Thymus (tissue), 11 donors: ENCODE measurements around the gene GNGT2. TPM values are rescaled to one million over a fixed set of nuclear protein-coding genes. Genes with fewer than 3 reads are reported as not detected.
"Not testable (repeated sequence)": the region's sequence is repeated elsewhere in the genome, so short reads cannot be mapped to it uniquely, and the experiment has no call there.

Experiments used
- DNase-seq, 9 donors: peaks; one replicate each; pipeline ENCODE4 v3.0.0-alpha.2; 2013; ENCODE audit warnings: low spot score in 9 of 9, low read depth in 6 of 9, missing footprints in 1 of 9
- H3K27ac ChIP-seq, 2 donors: one replicate each; pipeline ENCODE4 v1.5.1; 2013; ENCODE audit warnings: control low read depth in 1 of 2, low read depth in 1 of 2, low read length in 1 of 2, mild to moderate bottlenecking in 1 of 2, moderate library complexity in 1 of 2
- H3K27me3 ChIP-seq, 2 donors: one replicate each; pipeline ENCODE4 v1.5.1; 2013; ENCODE audit warnings: low read length in 1 of 2; ENCODE audit not compliant: control insufficient read depth in 2 of 2, insufficient read depth in 1 of 2
- H3K36me3 ChIP-seq, 2 donors: one replicate each; pipeline ENCODE4 v1.5.1; 2013; ENCODE audit warnings: low read length in 1 of 2, mild to moderate bottlenecking in 1 of 2, moderate library complexity in 1 of 2; ENCODE audit not compliant: control insufficient read depth in 2 of 2, insufficient read depth in 2 of 2
- H3K4me1 ChIP-seq, 2 donors: one replicate each; pipeline ENCODE4 v1.5.1; 2013; ENCODE audit warnings: low read length in 2 of 2; ENCODE audit not compliant: control insufficient read depth in 2 of 2, insufficient read depth in 2 of 2
- H3K4me3 ChIP-seq, 2 donors: one replicate each; pipeline ENCODE4 v1.5.1; 2013; ENCODE audit warnings: low read length in 2 of 2, control low read depth in 1 of 2, mild to moderate bottlenecking in 1 of 2
- H3K9me3 ChIP-seq, 2 donors: one replicate each; pipeline ENCODE4 v1.5.1; 2013; ENCODE audit warnings: low read length in 1 of 2, mild to moderate bottlenecking in 1 of 2; ENCODE audit not compliant: control insufficient read depth in 2 of 2, insufficient read depth in 1 of 2
- WGBS: extraction: QIAGEN DNeasy Blood & Tissue Kit; methylation state at CpG from one replicate; pipeline ENCODE4 v1.1.7; 2013; 5-methylcytosine and 5-hydroxymethylcytosine counted together
- polyA plus RNA-seq: library from polyadenylated mRNA; stranded (reverse); fragments of 200-250 nt; gene quantifications from one replicate; pipeline ENCODE4 v1.2.3, GENCODE V29; 2013
- total RNA-seq: library from RNA; stranded (reverse); fragments of 120-200 nt; gene quantifications from one replicate; pipeline ENCODE4 v1.2.4, GENCODE V29; 2013
- donor health status: healthy.

Gene GNGT2
- total and polyA plus RNA-seq, 2 donors, result 6.9 to 10.8 TPM

GRCh38 chr17:49175978-49176377 lies 34.4 kb downstream of the GNGT2 start:
- H3K4me3 ChIP-seq, H3K36me3 ChIP-seq, H3K4me1 ChIP-seq, H3K27ac ChIP-seq, H3K27me3 ChIP-seq, DNase-seq: not testable (repeated sequence)
- 91% methylated on average over 11 of the region's 11 CpGs for WGBS
- peaks cover 5 to 20% of the 10 kb centered on the region in 2 donors for H3K9me3 ChIP-seq

GRCh38 chr17:49170711-49171110 lies 39.7 kb downstream of the GNGT2 start:
- 90% methylated on average over 3 of the region's 3 CpGs for WGBS
- not testable (repeated sequence) for H3K36me3 ChIP-seq
- peaks cover 0 to 20% of the 10 kb centered on the region in 2 donors for H3K27me3 ChIP-seq

GRCh38 chr17:49170216-49170615 lies 40.2 kb downstream of the GNGT2 start:
- H3K27me3 ChIP-seq, result peaks cover 0 to 21% of the 10 kb centered on the region in 2 donors
- H3K36me3 ChIP-seq, result no peaks in the 10 kb centered on the region
- no peak for DNase-seq
- no peaks in the 10 kb centered on the region for H3K4me1 ChIP-seq
- H3K27ac ChIP-seq, result no peak overlapping the region
- peaks cover 0 to 5% of the 10 kb centered on the region in 2 donors for H3K9me3 ChIP-seq
- 70% methylated on average over 2 of the region's 2 CpGs for WGBS
- H3K4me3 ChIP-seq, result no peak overlapping the region

More at GRCh38 chr17:49170711-49171110, 39.7 kb downstream of the GNGT2 start:
- not testable (repeated sequence) for H3K27ac ChIP-seq, DNase-seq, H3K4me3 ChIP-seq, H3K4me1 ChIP-seq
- H3K9me3 ChIP-seq, result peaks cover under 1 to 10% of the 10 kb centered on the region in 2 donors

GRCh38 chr17:49168706-49169105 lies 41.7 kb downstream of the GNGT2 start:
- Histone ChIP-seq H3K27ac (no peak overlapping the region), H3K9me3 (peaks cover 0 to 5% of the 10 kb centered on the region in 2 donors), H3K27me3 (peaks cover 0 to 28% of the 10 kb centered on the region in 2 donors), H3K4me3 (no peak overlapping the region), H3K36me3 (no peaks in the 10 kb centered on the region), H3K4me1 (no peaks in the 10 kb centered on the region)
- WGBS, result 75% methylated on average over 9 of the region's 9 CpGs
- DNase-seq, result no peak

- Histone ChIP-seq H3K27ac (no peak overlapping the region), H3K4me3 (no peak overlapping the region), H3K27me3 (peaks cover 0 to 32% of the 10 kb centered on the region in 2 donors), H3K36me3 (no peaks in the 10 kb centered on the region), H3K4me1 (no peaks in the 10 kb centered on the region), H3K9me3 (peaks cover 0 to 5% of the 10 kb centered on the region in 2 donors)
- 94% methylated on average over 2 of the region's 2 CpGs for WGBS
- DNase-seq, result no peak
These were observed 45.2 kb downstream of the GNGT2 start for GRCh38 chr17:49165143-49165542.

- H3K27ac ChIP-seq, result no peak overlapping the region
- no peak overlapping the region for H3K4me3 ChIP-seq
- 64% methylated on average over 4 of the region's 4 CpGs for whole genome bisulfite sequencing
- no peak for DNase-seq
- no peaks in the 10 kb centered on the region for H3K4me1 ChIP-seq
- no peaks in the 10 kb centered on the region for H3K9me3 ChIP-seq
- no peaks in the 10 kb centered on the region for H3K36me3 ChIP-seq
- peaks cover 2 to 38% of the 10 kb centered on the region in 2 donors for H3K27me3 ChIP-seq
These were observed 47.5 kb downstream of the GNGT2 start for GRCh38 chr17:49162866-49163265.

GRCh38 chr17:49157784-49158183 lies 52.6 kb downstream of the GNGT2 start:
- H3K27ac ChIP-seq, result no peak overlapping the region
- H3K27me3 ChIP-seq, result peaks cover 2 to 23% of the 10 kb centered on the region in 2 donors
- DNase-seq, result no peak
- H3K9me3 ChIP-seq, result no peaks in the 10 kb centered on the region
- no peak overlapping the region for H3K4me3 ChIP-seq
- H3K4me1 ChIP-seq, result no peaks in the 10 kb centered on the region
- H3K36me3 ChIP-seq, result no peaks in the 10 kb centered on the region
- WGBS, result 90% methylated on average over 8 of the region's 8 CpGs

- H3K9me3 ChIP-seq, result no peaks in the 10 kb centered on the region
- H3K36me3 ChIP-seq, result no peaks in the 10 kb centered on the region
- 88% methylated on average over 11 of the region's 11 CpGs for WGBS
- no peak for DNase-seq
- H3K27me3 ChIP-seq, result peaks cover 2 to 26% of the 10 kb centered on the region in 2 donors
- H3K27ac ChIP-seq, result no peak overlapping the region
- no peak overlapping the region for H3K4me3 ChIP-seq
- H3K4me1 ChIP-seq, result no peaks in the 10 kb centered on the region
These were observed 54.1 kb downstream of the GNGT2 start for GRCh38 chr17:49156256-49156655.
